Left forelimb (tissue), 1 donor: ENCODE measurements around the gene MAP4.
"Not testable (repeated sequence)": the region's sequence is repeated elsewhere in the genome, so short reads cannot be mapped to it uniquely, and the experiment has no call there.

Experiments used
- DNase-seq: peaks from one replicate; pipeline ENCODE4 v3.0.0-alpha.2; 2018; ENCODE audit warnings: low spot score

MAP4 gene

DNA sequence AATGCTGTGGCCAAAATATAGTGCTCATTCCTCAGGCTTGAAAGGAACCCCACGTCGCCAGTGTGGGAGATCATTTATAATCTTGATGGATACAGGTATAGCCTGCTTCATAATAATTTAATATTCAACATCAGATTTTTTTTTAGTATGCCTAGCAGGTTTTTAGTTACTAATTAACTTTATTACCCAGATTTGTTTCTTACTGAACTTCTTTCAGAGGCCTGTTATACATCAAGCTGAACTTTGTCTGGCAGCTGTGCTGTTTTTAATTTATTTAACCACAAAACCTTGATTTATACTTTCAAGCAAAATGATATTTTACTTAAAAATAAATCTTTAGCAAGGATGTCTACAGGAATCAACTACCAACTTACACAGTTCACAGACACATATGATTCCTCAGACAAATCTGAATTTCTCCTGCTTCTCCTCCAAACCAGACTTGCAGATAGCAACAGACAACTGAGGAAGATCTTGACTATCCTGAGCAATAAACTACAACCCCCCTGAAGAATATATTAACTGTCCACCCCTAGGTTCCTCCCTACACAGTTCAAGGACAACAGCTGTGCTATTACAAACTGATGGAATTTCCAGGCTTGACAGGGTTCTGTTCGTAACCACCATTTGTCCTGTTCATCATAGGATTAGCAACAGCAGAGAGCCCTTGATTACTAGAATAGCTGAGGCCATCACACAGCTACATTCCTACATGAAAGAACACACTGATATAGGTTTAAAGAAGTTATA is 610 bp downstream of the MAP4 start:
- DNase-seq = no peak

DNA sequence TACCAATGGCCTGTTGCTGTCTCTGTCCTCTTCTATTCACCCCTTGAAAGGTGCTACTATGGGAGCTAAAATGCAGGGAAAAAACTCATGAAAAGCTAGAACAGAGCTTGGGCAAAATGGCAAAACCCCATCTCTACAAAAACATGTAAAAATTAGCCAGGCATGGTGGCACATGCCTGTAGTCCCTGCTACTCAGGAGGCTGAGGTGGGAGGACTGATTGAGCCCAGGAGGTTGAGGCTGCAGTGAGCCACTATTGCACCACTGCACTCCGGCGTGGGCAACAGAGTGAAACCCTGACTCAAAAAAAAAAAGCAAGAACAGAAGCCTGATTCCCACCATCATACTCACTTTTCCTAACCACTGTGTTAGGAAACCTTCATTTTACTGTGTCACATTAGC is 1.9 kb downstream of the MAP4 start:
- DNase-seq = no peak

DNA sequence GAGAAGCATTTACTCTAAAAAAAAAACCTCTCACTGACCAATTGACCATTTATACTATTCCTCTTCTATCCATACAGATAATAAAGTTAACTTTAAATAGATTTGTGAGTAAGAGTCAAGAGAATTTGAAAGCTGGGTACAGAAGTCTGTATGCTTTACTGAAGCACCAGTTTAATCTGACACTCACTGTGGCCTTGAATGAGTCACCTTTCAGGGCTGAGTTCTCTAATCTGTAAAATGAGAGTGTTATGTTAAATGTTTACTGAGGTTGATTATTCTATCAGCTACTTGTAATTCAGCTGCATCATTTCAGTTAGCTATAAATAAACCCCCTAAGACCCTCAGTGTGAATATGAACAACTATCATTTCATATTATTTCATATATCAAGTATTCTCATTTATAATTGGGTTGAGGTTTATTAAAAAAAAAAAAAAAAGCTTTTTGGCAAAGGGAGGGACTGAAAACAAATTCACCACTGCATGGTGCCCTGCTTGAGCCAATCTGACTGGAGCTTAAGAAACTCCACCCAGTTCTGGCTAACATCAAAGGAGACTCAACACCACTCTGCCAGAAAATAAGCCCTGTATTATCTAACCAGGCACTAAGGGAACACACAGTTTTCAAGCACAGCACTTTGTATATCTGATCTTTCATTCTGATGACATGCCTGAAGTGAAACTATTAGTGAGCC is 2.8 kb downstream of the MAP4 start:
- no peak for DNase-seq

DNA sequence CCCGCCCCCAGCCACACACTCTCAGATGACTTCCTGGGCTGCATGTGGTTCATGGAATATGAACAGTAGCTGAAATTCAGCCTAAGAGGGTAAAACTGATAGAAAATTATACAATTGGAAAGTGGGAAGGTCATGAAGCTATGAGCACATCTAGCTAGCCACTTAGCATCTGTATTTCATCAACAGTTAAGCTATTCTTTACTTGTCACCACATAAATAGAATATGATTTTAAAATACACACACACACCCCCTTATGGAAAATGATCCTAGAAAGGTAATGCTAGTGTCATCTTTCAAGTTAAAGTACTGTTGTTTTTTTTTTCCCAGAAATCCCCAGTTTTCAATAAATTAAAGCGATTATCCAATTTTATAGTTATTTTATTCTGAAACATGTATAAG is 3.6 kb downstream of the MAP4 start:
- DNase-seq = no peak

DNA sequence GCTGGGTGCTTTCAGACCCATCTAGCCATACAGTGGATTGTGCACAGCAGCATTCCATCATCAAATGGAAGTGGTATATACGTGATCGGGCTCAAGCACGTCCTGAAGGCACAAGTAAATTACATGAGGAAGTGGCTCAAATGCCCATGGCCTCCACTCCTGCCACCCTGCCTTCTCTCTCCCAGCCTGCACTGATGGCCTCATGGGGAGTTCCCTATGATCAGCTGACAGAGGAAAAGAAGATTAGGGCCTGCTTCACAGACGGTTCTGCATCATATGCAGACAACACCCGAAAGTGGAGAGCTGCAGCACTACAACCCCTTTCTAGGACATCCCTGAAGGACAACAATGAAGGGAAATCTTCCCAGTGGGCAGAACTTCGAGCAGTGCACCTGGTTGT is 8.2 kb downstream of the MAP4 start:
- DNase-seq = not testable (repeated sequence)

DNA sequence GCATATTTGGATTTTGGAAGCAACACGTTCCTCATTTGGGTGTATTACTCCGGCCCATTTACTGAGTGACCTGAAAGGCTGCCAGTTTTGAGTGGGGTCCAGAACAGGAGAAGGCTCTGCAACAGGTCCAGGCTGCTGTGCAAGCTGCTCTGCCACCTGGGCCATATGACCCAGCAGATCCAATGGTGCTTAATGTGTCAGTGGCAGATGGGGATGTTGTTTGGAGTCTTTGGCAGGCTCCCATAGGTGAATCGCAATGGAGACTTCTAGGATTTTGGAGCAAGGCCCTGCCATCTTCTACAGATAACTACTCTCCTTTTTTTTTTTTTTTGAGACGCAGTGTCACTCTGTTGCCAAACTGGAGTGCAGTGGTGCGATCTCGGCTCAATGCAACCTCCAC is 8.9 kb downstream of the MAP4 start:
- not testable (repeated sequence) for DNase-seq

DNA sequence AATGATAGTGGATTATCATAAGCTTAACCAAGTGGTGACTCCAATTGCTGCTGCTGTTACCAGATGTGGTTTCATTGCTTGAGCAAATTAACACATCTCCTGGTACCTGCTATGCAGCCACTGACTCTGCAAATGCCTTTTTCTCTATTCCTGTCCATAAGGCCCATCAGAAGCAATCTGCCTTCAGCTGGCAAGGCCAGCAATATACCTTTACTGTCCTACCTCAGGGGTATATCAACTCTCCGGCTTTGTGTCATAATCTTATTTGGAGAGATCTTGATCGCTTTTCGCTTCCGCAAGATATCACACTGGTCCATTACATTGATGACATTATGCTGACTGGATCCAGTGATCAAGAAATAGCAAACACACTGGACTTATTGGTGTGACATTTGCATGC is 9.4 kb downstream of the MAP4 start:
- not testable (repeated sequence) for DNase-seq

DNA sequence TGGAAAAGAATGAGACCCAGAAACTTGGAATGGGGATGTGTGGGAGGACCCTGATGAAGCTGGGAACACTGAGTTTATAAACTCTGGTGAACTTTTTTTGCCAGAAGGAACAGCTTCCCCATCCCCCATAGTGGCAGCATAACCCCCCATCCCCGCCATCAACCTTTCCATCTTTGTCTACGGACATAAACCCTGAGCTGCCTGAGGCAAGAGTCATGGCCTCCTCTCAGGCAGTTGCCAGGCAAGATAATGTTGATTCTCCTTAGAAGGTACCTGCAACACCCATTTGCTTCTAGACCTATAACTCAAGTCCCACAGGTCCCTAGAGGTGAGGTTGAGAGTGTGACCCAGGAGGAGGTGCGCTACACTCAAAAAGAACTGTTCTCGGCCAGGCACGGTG is 11.5 kb downstream of the MAP4 start:
- DNase-seq = no peak

DNA sequence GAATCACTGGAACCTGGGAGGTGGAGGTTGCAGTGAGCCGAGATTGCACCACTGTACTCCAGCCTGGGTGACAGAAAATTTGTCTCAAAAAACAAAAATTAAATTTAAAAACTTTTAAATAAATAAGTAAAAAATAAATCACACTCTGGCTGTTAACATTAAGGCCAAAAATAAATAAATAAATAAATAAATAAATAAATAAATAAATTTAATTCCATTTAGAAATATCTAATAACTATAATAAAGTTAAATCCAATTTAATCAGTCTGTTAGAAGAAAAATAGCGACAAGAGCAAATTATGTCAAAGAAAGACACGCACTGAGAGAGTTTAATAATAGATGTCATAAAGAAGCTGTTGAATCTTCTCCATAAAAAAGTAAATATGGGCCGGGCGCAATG is 13.4 kb downstream of the MAP4 start:
- DNase-seq = no peak

DNA sequence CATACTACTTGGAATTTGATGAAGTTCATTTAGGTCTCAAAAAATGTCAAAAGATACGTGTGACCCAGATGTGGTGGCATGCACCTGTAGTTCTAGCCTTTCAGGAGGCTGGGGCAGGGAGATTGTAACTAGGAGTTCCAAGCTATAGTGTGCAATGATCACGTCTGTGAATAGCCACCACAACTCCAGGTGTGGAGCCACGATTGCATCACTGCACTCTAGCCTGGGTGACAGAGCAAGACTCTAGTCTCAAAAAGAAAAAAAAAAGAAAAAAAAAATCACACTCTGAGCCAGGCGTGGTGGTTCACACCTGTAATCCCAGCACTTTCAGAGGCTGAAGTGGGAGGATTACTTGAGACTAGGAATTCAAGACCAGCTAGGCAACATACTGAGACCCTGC is 14.2 kb downstream of the MAP4 start:
- DNase-seq = no peak

DNA sequence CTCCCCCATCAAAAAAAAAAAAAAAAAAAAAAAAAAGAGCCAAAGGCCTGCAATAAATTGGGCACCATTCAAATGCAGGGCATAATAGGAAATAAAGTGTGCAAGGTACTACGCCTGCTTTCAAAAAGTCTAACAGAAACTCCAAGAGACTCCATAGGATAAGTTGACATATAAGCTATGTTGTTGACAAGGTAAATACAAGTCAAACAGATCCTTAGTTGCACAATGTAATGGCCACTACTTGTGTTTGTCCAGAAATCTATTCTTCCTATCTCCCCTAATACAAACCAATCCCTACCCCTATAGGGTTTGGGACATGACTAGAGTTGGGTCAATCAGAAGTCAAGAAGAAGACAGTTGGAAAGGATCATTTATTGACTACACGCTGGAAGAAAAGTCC is 16.0 kb downstream of the MAP4 start:
- DNase-seq = no peak

DNA sequence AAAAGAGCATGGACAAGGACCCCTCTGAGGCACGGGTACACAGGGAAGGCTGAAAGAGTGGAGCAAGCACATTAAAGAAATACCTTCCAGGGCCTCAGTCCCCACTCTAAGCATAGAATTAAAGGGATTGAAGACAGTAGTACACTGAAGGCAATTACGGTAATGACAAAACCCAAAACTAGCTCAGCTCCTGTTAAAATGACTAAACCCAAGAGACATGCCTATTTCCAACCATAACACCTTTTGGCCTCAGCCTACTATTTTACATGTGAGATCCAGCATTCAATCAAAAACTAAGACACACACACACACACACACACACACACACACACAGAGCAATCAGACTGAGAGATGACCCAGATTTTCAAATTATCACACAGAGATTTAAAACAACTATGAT is 19.8 kb downstream of the MAP4 start:
- DNase-seq = no peak

DNA sequence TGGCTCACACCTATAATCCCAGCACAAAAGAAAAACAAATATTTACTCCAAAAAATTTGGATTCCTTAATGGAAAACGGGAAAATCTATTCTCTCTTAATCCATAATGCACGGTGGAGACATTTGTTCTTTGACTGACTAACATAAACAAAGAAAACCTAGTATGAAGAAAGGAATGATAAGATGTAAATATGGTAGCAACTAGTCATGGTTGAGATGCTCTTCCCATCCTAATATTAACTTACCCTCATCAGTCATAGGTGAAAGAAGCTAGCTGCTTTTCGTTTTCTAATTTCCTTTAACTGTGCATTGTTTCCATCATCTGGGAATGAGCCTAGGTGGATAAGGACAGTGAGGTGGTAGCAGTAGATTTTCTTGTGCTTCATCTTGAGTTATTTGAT is 22.0 kb downstream of the MAP4 start:
- DNase-seq = no peak

DNA sequence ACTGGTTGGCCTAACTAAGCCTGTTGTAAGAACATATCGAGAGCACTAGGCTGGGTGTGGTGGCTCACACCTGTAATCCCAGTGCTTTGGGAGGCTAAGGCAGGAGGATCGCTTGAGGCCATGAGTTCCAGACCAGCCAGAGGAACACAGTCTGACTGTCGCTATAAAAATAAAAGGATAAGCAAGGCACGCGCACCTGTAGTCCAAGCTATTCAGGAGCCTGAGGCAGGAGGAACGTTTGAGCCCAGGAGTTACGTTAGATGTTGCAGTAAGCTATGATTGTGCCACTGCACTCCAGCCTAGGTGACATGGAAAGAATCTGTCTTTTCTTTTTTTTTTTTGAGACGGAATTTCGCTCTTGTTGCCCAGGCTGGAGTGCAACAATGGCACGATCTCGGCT is 24.9 kb downstream of the MAP4 start:
- DNase-seq = no peak

DNA sequence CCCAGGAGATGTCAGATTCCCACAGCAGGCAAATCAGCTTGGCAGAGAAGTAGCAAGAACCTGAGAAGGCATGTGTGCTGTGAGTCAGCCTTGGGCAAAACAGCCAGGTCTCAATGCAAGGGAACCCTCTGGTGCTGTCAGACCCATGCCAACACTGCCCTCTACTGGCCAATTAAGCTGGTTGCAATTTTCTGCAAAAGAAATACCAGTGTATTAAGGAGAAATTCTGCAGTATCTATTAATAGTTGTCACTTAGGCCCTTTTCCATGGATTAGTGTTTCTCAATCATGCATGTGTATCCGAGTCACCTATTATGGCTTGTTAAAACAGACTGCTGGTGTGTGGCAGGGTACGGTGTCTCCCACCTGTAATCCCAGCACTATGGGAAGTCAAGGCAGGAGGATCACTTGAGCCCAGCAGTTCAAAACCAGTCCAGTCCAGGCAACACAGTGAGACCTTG is 26.2 kb downstream of the MAP4 start:
- DNase-seq = peak; percentile 65

DNA sequence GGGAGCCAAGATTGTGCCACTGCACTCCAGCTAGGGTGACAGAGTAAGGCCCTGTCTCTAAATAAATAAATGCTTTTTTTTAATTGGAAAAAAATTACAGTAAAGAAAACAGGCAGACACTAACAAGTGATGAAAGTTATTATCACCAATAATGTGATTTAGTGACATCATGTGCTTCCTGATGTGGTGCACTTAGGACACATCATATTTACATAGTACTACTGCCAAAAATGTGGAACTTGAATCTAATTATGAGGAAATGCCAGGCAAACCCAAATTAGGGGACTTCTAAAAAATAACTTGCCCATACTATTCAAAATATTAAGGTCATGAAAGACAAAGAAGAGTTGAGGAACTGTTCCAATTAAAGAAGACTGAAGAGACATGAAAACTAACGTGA is 30.8 kb downstream of the MAP4 start:
- no peak for DNase-seq

DNA sequence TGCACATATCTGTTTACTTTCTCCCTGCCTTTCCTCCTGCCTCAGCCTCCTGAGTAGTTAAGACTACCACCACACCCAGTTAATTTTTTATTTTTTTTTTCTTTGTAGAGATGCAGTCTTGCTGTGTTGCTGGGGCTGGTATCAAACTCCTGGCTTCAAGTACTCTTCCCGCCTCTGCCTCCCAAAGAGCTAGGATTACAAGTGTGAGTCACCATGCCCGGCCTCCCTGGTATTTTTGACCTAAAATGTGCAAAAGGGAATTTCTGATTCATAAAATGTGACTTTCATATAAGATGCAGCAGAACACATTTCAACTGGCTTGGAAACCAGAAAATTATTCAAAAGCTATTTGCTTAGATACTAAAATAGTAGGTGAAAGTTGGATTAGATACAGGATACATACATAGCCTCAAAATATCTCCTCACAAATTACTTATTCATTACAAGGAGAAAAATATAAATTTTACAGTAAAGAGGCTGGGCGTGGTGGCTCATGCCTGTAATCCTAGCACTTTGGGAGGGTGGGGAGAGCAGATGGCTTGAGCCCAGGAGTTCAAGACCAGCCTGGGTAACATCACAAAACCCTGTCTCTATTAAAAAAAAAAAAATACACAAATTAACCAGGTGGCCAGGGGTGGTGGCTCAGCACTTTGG is 32.0 kb downstream of the MAP4 start:
- no peak for DNase-seq

DNA sequence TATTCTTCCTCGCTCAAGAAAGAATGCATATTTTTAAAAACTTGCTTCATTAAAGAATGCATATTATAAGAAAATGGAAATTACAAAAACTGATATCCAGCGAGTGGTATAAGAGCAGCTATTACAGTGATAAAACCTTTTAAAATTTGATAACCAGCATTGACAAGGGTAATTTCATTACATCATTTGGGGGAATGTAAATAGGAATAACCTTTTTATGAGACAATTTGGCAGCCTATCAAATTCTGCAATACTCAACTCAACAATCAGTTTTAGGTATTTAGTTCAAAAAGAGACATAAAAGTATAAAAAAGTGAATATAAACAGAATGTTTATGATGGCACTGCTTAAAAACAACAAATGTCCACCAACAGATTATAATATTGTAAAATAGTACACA is 35.4 kb downstream of the MAP4 start:
- no peak for DNase-seq

DNA sequence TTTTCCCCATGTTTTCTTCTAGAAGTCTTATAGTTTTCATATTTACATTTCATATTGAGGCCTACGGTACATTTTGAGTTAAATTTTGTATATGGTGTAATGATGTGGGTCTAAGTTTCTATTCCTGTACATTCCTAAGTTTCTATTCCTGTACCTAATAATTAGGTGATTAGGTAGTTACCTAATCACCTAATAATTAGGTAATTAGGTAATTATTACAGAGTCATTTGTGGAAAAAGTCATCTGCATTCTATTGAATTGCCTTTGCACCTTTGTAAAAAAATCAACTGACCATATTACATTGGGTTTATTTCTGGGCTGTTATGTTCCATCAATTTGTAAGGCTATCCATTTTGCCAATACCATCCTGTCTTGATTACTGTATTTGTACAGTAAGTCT is 37.1 kb downstream of the MAP4 start:
- no peak for DNase-seq

DNA sequence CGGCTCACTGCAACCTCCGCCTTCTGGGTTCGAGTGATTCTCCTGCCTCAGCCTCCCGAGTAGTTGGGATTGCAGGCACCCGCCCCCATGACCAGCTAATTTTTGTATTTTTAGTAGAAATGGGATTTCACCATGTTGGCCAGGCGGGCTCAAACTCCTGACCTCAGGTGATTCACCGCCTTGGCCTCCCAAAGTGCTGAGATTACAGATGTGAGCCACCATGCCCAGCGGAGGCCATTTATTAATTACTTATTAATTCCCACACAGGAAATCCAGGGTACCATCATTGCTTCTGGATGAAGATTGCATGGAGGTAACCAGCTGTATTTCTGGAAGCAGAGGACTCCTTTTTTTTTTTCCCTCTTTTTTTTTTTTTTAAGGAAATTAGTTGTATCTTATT is 37.8 kb downstream of the MAP4 start:
- no peak for DNase-seq

DNA sequence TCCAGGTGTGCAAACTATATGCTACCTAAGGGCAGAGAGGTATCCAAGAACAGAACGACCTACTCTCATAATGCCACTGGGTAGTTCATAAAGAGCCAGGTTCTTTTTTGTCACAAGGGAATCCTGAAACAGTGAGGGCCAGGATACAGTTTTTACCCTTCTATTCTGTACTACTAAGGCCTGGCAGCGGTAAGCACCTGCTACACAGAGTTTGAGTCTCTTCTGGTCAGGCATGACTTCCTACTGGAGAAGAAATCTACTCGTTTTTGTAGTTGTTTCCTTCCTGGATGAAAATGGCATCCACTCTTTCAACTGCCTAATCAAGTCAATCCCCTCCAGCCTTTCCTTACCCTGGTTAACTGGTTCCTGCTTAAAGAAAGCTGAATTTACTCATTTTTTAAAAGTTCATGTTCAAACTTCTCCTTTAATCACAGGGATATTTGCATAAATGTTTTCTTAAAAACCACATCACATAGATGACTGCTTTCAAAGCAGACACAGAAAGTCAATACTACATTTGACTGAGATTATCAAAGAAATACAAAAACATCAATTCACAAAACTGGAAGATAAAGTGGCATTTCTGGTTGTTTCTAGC is 40.0 kb downstream of the MAP4 start:
- no peak for DNase-seq

DNA sequence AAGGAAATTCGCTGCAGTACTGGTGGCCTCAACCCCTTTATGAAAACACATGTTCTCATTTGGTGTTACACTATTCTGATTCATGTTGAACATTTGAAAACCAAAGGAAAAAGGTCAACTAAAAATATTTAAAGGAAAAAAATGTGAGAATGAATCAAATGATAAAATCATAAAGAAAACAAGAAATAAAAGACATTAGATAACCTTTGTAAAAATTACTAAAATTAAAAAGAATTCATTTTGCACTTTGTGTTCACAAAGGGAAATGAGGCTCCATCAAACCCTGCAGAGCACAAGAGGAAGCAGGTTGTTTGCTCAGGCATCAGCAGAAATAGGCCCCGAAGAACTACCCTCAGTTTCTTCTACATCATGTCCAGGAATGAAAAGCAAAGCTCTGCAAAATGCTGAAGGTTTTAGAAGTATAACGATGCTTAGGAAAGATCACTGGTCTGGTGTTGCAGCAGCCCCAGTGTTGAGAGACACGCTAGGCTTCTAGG is 41.2 kb downstream of the MAP4 start:
- DNase-seq = no peak

DNA sequence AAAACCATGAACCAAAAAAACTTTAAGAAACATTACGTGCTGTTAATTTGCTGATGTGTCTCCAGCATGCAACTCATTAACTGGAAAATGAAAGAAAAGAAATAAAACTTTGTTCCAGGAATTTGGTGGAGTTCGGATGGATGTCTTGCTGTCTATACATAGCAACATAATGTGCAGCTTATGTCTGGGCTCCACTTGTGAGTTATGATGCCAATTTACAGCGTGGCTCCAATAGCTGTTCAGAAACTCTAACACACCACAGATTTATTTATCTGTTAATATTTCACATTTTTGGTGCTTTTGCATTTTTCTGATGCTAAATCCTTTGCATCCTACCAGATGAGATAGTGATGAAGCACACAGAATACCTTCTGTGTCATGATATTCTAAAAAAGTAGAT is 45.1 kb downstream of the MAP4 start:
- no peak for DNase-seq
